PFSK-1 (cell line): ENCODE results near the gene CERS6.

ENCODE experiments used
- FOXP2 ChIP-seq: optimal IDR thresholded peaks from 2 replicates; pipeline ENCODE3; 2011; ENCODE audit warnings: borderline replicate concordance, control low read depth, inconsistent platforms; ENCODE audit not compliant: insufficient read depth; ENCODE audit errors: extremely low read length, extremely low read depth
- SIN3A ChIP-seq: IDR thresholded peaks from 2 replicates; pipeline ENCODE4 v1.6.1; 2012; ENCODE audit warnings: mild to moderate bottlenecking, low read length, moderate library complexity, borderline replicate concordance; ENCODE audit not compliant: insufficient read depth

GRCh38 chr2:168654705-168655104, 198.6 kb downstream of the CERS6 start:
- TF ChIP-seq FOXP2 (no peak), SIN3A (no peak)
